Activated CD8-positive, alpha-beta memory T cell treated with anti-CD3 and anti-CD28 coated beads for 24 hours (primary cell): ENCODE data around the gene KCNQ1.
A peak's percentile ranks its signal among the peaks of the same experiment; 100 is the strongest.

Experiments
- DNase-seq: peaks from one replicate; pipeline ENCODE4 v3.0.0-alpha.2; 2020

The KCNQ1 gene

GRCh38 chr11:2870969-2871680, 426.3 kb downstream of the KCNQ1 start:
- no peak for DNase-seq

- no peak for DNase-seq
Observed at GRCh38 chr11:2874963-2875362, 430.2 kb downstream of the KCNQ1 start.

DNA sequence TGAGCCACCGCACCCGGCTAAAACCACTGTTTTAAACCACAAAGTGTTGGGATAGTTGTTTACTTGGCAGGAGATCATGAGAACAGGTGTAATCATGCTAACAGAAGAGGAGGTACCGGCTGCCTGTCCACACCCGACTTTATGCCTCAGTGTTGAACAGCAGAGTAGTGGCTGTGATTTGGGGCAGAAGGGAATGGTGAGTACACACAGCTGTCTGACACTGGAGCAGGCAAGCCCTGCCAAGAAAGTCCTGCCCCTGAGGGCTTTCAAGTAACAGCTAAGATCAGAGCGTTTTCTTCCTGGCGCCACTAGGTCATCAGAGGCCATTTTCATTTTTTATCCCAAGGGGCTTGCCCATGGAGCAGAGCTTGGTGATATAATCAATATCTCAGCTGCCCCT, 432.7 kb downstream of the KCNQ1 start:
- no peak for DNase-seq

GRCh38 chr11:2878782-2879181, 434.0 kb downstream of the KCNQ1 start:
- DNase-seq, result no peak

DNA sequence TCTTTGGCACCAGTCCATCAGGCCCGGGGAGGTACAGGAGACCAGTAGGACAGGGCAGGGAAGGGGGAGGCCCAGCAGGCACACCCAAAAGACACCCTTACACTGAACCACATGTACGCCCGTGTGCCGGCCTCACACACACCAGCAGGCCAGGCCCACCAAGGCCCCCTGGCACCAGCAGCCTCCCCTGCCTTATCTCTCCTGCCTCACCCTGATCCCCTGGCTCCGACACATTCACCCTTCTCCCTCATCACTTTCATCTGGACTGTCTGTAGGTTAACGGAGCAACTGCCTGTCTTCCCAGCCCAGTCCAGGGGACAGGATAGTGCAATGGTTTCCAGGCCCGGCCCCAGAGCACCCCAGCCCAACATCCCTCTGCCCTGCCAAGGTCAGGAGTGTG, 435.8 kb downstream of the KCNQ1 start:
- DNase-seq, result no peak

GRCh38 chr11:2881076-2881980, 436.5 kb downstream of the KCNQ1 start:
- no peak for DNase-seq

DNA sequence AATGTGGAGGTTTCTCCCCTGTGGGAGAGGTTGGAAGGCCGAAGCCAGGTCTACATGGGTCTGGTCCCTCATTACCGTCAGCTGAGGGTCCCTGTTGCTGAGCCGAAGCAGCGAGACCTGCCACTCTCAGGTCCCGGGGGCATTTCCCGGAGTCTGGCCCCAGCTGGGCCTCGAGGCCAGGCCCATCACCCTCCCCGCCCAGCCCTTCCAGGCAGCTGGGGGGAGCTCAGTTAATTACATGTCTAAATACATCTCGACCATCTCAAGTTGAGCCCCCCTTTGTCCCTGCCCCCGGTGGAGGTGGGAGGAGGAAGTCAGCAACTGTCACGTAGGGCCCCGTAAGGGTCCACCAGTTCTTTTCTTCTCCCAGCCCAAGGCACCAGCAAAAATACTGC, 437.2 kb downstream of the KCNQ1 start:
- no peak for DNase-seq

- DNase-seq, result no peak
Observed at GRCh38 chr11:2882396-2883110, 437.7 kb downstream of the KCNQ1 start.

DNA sequence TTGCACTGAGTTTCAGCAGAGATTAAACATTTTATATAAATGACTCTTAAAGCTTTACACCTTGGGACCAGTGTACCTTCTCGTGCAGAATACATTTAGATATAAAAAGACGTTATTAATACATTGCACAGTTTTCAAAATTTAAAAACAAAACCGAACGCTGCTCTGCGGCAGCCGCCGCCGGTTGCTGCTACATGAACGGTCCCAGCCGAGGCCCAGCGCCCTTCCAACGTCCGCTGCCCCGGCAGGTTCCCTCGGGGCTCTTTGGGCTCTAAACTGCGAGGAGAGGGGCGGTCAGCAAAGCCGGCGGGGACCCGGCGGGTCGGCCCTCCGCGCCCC, 438.8 kb downstream of the KCNQ1 start:
- no peak for DNase-seq

DNA sequence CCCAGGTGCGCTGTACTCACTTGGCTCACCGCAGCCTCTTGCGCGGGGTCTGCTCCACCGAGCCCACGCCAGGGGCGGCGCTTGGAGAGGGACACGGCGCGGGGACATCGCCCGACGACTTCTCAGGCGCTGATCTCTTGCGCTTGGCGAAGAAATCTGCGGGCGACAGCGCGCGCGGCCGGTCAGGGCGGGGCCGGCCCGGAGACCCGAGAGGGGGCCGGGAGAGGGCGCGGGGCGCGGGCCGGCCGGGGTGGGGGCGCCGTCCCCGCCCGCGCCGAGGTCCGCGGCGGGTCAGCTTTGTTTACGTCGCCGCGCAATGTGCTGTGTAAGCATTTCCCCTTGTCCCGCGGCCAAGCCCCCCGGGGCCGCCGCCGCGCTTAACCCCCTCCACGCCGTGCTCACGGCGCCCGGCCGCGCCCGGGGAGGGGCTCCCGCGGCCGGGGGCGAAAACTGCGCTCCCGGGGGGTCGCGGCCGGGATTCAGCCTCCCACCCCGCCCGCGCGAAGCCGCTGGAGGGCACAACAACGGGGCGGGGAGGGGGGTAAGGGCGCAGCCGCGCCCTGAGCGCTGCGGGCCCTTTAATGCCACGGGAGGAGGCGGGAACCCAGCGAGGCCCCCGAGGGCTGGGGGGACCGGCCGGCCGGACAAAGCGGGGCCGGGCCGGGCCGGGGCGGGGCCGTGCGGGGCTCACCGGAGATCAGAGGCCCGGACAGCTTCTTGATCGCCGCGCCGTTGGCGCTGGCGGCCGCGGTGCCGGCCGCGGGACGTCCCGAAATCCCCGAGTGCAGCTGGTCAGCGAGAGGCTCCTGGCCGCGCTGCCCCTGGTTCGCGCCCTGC, 439.4 kb downstream of the KCNQ1 start:
- DNase-seq, result no peak

- DNase-seq, result no peak
Observed at GRCh38 chr11:2885017-2885677, 440.3 kb downstream of the KCNQ1 start.

- peak; percentile 89 for DNase-seq
Observed at GRCh38 chr11:2885678-2886081, 440.9 kb downstream of the KCNQ1 start, which contains the start of gene CDKN1C. Gene CDKN1C (minus strand): TSS chr11:2885775. CDS start chr11:2885456, 319 bp downstream.

- peak; percentile 67 for DNase-seq
Observed at GRCh38 chr11:2886191-2886894, 441.5 kb downstream of the KCNQ1 start.

GRCh38 chr11:2886936-2887335, 442.1 kb downstream of the KCNQ1 start:
- no peak for DNase-seq

DNA sequence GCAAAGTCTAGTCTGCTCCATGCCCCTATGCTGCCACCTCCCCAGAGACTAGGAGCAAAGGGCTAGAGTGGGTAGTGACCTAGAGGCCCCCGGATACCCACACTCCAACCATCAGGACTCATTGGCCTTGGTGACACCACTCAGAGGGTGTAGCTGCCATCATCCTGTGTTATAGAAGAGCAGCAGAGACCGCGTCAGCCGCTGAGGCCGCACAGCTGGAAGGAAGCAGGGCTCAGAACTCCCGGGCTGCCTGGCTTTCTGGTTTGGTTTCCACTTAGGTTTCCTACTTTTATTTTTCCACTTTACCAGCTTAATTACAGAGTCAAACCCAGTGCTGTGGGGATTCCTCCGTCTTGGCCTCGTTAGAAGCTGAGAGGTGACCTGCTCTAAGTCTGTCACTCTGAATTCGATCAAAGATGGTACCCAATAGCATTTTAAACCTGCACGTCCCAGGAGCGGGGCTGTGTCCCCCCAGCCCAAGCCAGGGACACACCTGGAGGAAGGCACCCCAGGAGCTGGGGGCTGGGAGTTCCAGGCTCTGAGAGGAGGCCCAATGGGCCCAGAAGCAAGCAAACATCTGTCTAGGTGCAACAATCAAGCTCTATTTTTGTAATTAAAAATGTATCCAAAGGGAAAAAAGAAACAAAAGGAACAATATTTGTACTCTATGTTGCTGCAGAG, 442.8 kb downstream of the KCNQ1 start:
- DNase-seq, result no peak

GRCh38 chr11:2888266-2888968, 443.6 kb downstream of the KCNQ1 start:
- DNase-seq, result peak; percentile 97

GRCh38 chr11:2889362-2890273, 444.8 kb downstream of the KCNQ1 start:
- DNase-seq, result no peak

GRCh38 chr11:2890466-2891294, 445.9 kb downstream of the KCNQ1 start:
- no peak for DNase-seq
